ENCODE data around the gene RARG. TPM values are rescaled to one million over a fixed set of nuclear protein-coding genes. Genes with fewer than 3 reads are reported as not detected.

The RARG gene
- total and polyA plus RNA-seq, 2 donors (not counting 1 experiment from before 2014, with no cell fraction given), result 8.8 to 15.0 TPM

DNA sequence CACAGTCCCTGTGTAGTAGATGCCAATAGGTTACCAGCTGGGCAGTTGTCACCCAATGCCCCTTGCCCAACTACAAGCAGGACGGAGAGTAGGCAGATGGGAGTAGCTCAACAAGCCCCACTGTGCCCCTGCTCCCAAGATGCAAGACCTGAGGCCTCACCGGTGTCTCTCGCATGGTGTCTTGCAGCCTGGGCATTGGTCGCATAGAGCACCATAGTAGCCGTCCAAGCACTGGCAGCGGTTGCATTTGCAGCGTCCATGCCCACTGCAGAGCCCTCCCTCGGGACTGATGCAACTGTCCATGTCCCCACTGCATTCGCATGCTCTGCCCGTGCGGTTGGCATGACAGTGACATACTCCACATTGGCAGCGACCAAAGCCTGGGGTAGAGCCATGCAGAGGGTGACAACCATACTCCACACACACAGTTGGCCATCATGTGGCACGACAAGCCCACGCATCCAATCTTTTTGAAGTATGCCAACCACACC, 39.4 kb downstream of the RARG start:
- no peaks in the 10 kb centered on the region for H3K9me3 Mint-ChIP-seq (ENCODE audit: insufficient read depth)
- no peak overlapping the region for H2AFZ ChIP-seq (ENCODE audit: insufficient read depth, low read depth, low read length, poor library complexity, severe bottlenecking)
- no peak overlapping the region for H3K4me3 Mint-ChIP-seq
- no peaks in the 10 kb centered on the region for H3K9me3 ChIP-seq (ENCODE audit: control extremely low read depth in 1 of 3, control insufficient read depth in 2 of 3, insufficient read depth in 1 of 3, low read length in 2 of 3)
- H3K9ac ChIP-seq (ENCODE audit: low read length), result no peak overlapping the region
- 98% methylated on average over 14 of the region's 14 CpGs for WGBS (ENCODE audit: insufficient coverage)
- no peak for TF ChIP-seq EZH2 (IDR thresholded peaks at IDR 0.05; ENCODE audit: borderline replicate concordance, insufficient read depth, low read depth, low read length, poor library complexity, severe bottlenecking)
- TF ChIP-seq, protein P1, sequence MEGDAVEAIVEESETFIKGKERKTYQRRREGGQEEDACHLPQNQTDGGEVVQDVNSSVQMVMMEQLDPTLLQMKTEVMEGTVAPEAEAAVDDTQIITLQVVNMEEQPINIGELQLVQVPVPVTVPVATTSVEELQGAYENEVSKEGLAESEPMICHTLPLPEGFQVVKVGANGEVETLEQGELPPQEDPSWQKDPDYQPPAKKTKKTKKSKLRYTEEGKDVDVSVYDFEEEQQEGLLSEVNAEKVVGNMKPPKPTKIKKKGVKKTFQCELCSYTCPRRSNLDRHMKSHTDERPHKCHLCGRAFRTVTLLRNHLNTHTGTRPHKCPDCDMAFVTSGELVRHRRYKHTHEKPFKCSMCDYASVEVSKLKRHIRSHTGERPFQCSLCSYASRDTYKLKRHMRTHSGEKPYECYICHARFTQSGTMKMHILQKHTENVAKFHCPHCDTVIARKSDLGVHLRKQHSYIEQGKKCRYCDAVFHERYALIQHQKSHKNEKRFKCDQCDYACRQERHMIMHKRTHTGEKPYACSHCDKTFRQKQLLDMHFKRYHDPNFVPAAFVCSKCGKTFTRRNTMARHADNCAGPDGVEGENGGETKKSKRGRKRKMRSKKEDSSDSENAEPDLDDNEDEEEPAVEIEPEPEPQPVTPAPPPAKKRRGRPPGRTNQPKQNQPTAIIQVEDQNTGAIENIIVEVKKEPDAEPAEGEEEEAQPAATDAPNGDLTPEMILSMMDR (IDR thresholded peaks at IDR 0.05), result no peak
- no peak overlapping the region for H3K4me3 ChIP-seq (ENCODE audit: control extremely low read depth in 1 of 5, extremely low read depth in 1 of 5, insufficient read depth in 1 of 5, low read depth in 2 of 5, low read length in 4 of 5)
- H3K27me3 Mint-ChIP-seq, result no peaks in the 10 kb centered on the region
- H3K27me3 ChIP-seq (replicated peaks in 1 of 4; ENCODE audit: control extremely low read depth in 1 of 4, control insufficient read depth in 3 of 4, insufficient read depth in 4 of 4, low read length in 3 of 4), result no peaks in the 10 kb centered on the region
- H3K27ac ChIP-seq (ENCODE audit: low read length in 2 of 2), result no peak overlapping the region
- H3K36me3 ChIP-seq (replicated peaks in 1 of 2; ENCODE audit: control extremely low read depth in 1 of 2, control insufficient read depth in 1 of 2, extremely low read depth in 1 of 2, insufficient read depth in 2 of 2, low read length in 1 of 2), result peaks cover 0 to 81% of the 10 kb centered on the region in 2 experiments
- CTCF ChIA-PET, result interaction anchor here (0.6 to 7.7 kb wide), 3 partner anchors 9 to 112 kb away, joined by 3 to 84 read pairs (median 4); no protein-coding TSS in a partner anchor
- no peak overlapping the region for H3K27ac Mint-ChIP-seq
- peaks cover 15% of the 10 kb centered on the region for H3K4me1 Mint-ChIP-seq
- DNase-seq (no peak), ATAC-seq (ENCODE audit: low read depth) (no peak)
- peaks cover 47% of the 10 kb centered on the region for H4K20me1 ChIP-seq (ENCODE audit: control insufficient read depth, insufficient read depth, low read length, poor library complexity, severe bottlenecking)
- H3K4me1 ChIP-seq (ENCODE audit: control insufficient read depth in 2 of 2, insufficient read depth in 2 of 2, low read length in 2 of 2), result peaks cover under 1 to 7% of the 10 kb centered on the region in 2 donors
- intact Hi-C loops (cut with micrococcal nuclease), result no loop called here
- POLR2A ChIA-PET, result no interaction called here
- H3K79me2 ChIP-seq (ENCODE audit: control insufficient read depth, insufficient read depth, low read length), result peaks cover 3% of the 10 kb centered on the region
- no peak overlapping the region for H3K4me2 ChIP-seq (replicated peaks; ENCODE audit: low read depth, low read length, poor library complexity, severe bottlenecking)

DNA sequence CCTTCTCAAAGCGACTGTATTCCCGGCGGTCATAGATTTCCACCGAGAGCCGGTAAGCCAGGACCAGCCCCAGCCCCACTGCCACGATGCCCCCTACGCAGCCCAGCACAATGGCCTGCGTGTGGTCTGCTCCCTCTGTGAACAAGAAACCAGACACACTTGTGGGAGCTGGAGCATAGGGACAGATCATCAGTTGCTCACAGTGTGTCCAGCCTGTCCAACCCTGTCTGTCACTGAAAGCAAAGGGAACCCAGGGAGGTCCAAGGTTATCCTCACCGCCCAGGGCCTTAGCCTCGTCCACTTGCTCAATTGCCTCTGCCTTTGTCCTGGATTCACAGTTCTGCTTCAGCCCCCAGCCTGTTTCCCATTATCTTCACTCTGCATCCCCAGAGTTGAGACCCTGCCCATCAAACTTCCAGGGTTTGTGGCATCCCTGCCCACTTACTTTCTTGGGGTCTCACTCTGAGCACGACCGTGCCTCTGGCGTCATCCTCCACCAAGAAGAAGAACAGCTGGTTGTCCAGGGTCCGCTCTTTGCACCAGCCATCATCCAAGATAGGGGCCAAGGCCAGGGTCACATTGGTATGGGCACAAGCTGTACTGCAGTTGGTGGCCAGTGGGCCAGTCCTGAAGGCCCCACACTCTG, 40.0 kb downstream of the RARG start:
- peaks cover 0 to 81% of the 10 kb centered on the region in 2 experiments for H3K36me3 ChIP-seq (replicated peaks in 1 of 2; ENCODE audit: control extremely low read depth in 1 of 2, control insufficient read depth in 1 of 2, extremely low read depth in 1 of 2, insufficient read depth in 2 of 2, low read length in 1 of 2)
- H3K9me3 ChIP-seq (ENCODE audit: control extremely low read depth in 1 of 3, control insufficient read depth in 2 of 3, insufficient read depth in 1 of 3, low read length in 2 of 3), result no peaks in the 10 kb centered on the region
- no peak overlapping the region for H2AFZ ChIP-seq (ENCODE audit: insufficient read depth, low read depth, low read length, poor library complexity, severe bottlenecking)
- peaks cover 47% of the 10 kb centered on the region for H4K20me1 ChIP-seq (ENCODE audit: control insufficient read depth, insufficient read depth, low read length, poor library complexity, severe bottlenecking)
- no peak overlapping the region for H3K9ac ChIP-seq (ENCODE audit: low read length)
- H3K4me3 Mint-ChIP-seq, result no peak overlapping the region
- ChIA-PET POLR2A (interaction anchor here (1.1 kb wide), 1 partner anchor 9 kb away, joined by 3 read pairs; no protein-coding TSS in a partner anchor), CTCF (interaction anchor here (1.3 to 7.7 kb wide), 3 partner anchors 10 to 32 kb away, joined by 4 to 84 read pairs (median 17); partner anchors contain the start of genes CSAD and ZNF740)
- peaks cover 12% of the 10 kb centered on the region for H3K4me1 Mint-ChIP-seq
- peak overlapping the region; percentile 10 for H3K27ac Mint-ChIP-seq
- peaks cover 3% of the 10 kb centered on the region for H3K79me2 ChIP-seq (ENCODE audit: control insufficient read depth, insufficient read depth, low read length)
- no peaks in the 10 kb centered on the region for H3K9me3 Mint-ChIP-seq (ENCODE audit: insufficient read depth)
- H3K27me3 Mint-ChIP-seq, result no peaks in the 10 kb centered on the region
- H3K27me3 ChIP-seq (replicated peaks in 1 of 4; ENCODE audit: control extremely low read depth in 1 of 4, control insufficient read depth in 3 of 4, insufficient read depth in 4 of 4, low read length in 3 of 4), result no peaks in the 10 kb centered on the region
- H3K27ac ChIP-seq (ENCODE audit: low read length in 2 of 2), result no peak overlapping the region
- no peak overlapping the region for H3K4me3 ChIP-seq (ENCODE audit: control extremely low read depth in 1 of 5, extremely low read depth in 1 of 5, insufficient read depth in 1 of 5, low read depth in 2 of 5, low read length in 4 of 5)
- no peak overlapping the region for H3K4me2 ChIP-seq (replicated peaks; ENCODE audit: low read depth, low read length, poor library complexity, severe bottlenecking)
- H3K4me1 ChIP-seq (ENCODE audit: control insufficient read depth in 2 of 2, insufficient read depth in 2 of 2, low read length in 2 of 2), result peaks cover 0 to 1% of the 10 kb centered on the region in 2 donors
- WGBS (ENCODE audit: insufficient coverage), result 95% methylated on average over 14 of the region's 14 CpGs
- TF ChIP-seq, protein P1 (IDR thresholded peaks at IDR 0.05), result no peak
- no peak for TF ChIP-seq EZH2 (IDR thresholded peaks at IDR 0.05; ENCODE audit: borderline replicate concordance, insufficient read depth, low read depth, low read length, poor library complexity, severe bottlenecking)
- peak; percentile 12 for DNase-seq
- no peak for ATAC-seq (ENCODE audit: low read depth)
- intact Hi-C loops (cut with micrococcal nuclease), result no loop called here

Data from B cell (primary cell).